GM08714 (cell line): Measurements from ENCODE around the gene CRIP1.

Source experiments
- H3K4me3 ChIP-seq: fragments of 200-500 bp; sonication (Bioruptor generic); 2 replicates; pipeline ENCODE4 v1.5.1; 2014; ENCODE audit warnings: mild to moderate bottlenecking, low read length, inconsistent platforms
- ZNF274 ChIP-seq: IDR thresholded peaks from 2 replicates; pipeline ENCODE4 v1.6.1; 2012; ENCODE audit warnings: mild to moderate bottlenecking, low read depth, low read length

Gene CRIP1

GRCh38 chr14:105478398-105479251, 8.1 kb upstream of the CRIP1 start:
- TF ChIP-seq ZNF274 = no peak
- H3K4me3 ChIP-seq = no peak overlapping the region

GRCh38 chr14:105479431-105480158, 7.1 kb upstream of the CRIP1 start:
- no peak overlapping the region for H3K4me3 ChIP-seq
- TF ChIP-seq ZNF274 = no peak

- TF ChIP-seq ZNF274 = no peak
- no peak overlapping the region for H3K4me3 ChIP-seq
Observed at GRCh38 chr14:105480199-105480746, 6.4 kb upstream of the CRIP1 start.

- TF ChIP-seq ZNF274 = no peak
Observed at GRCh38 chr14:105480807-105481801, 5.6 kb upstream of the CRIP1 start.

GRCh38 chr14:105481886-105482457, 4.7 kb upstream of the CRIP1 start:
- TF ChIP-seq ZNF274 = no peak
- H3K4me3 ChIP-seq = no peak overlapping the region

More at GRCh38 chr14:105480807-105481801, 5.6 kb upstream of the CRIP1 start:
- H3K4me3 ChIP-seq = no peak overlapping the region; the same call in 1 of the 2 replicates

GRCh38 chr14:105482486-105483110, 4.1 kb upstream of the CRIP1 start:
- H3K4me3 ChIP-seq = no peak overlapping the region
- TF ChIP-seq ZNF274 = no peak

- no peak for TF ChIP-seq ZNF274
- H3K4me3 ChIP-seq = no peak overlapping the region
Observed at GRCh38 chr14:105483300-105484068, 3.2 kb upstream of the CRIP1 start.

- TF ChIP-seq ZNF274 = no peak
- no peak overlapping the region for H3K4me3 ChIP-seq
Observed at GRCh38 chr14:105484069-105484996, 2.4 kb upstream of the CRIP1 start.

- TF ChIP-seq ZNF274 = no peak
- no peak overlapping the region for H3K4me3 ChIP-seq
Observed at GRCh38 chr14:105484997-105485393, 1.7 kb upstream of the CRIP1 start.

- H3K4me3 ChIP-seq = no peak overlapping the region
- TF ChIP-seq ZNF274 = no peak
Observed at GRCh38 chr14:105485739-105486162, 935 bp upstream of the CRIP1 start.

- peak overlapping the region; percentile 53; the same call in 1 of the 2 replicates for H3K4me3 ChIP-seq
- TF ChIP-seq ZNF274 = no peak
Observed at GRCh38 chr14:105486974-105487448, 325 bp downstream of the CRIP1 start.
